LoVo (cell line): ENCODE measurements around the gene NELL2.

Experiments used
- DNase-seq: peaks from one replicate; pipeline ENCODE4 v3.0.0-alpha.2; 2016; ENCODE audit warnings: low spot score

NELL2 gene

DNA sequence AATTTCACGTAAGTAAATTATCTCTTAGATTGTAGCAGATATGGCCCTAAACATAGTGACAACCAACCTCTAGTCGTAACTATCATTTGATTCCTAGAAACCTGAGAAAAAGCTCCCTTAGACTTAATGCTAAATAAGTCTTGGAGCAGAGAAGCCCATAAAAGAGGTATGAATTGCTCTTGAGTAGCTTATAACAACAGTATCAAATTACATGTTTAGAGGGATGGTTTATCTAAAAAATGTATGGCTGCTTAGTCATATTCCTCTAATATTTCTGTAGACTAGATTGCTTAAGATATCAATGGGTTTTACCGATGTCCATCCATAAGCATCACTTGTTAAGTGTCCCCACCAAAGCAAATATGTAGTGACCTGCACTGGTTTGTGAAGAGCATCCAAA is 259.7 kb downstream of the NELL2 start:
- DNase-seq: no peak

DNA sequence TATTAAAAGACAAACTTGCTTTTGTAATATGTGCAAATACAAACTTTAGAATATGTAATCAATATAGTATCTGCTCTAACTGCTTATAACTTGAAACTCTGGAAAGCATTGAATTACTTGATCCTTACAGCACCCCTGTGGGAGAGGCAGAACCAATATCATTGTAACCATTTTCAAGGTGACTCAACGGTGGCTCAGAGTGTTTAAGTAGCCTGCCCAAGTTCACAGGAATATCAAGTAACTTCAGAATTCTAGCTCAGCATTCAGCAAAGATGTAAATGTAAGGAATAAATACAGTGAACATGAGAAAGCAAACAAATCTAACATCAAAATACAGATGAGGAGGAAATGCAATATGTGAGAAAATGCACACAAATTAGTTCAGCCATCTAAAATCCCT is 264.6 kb downstream of the NELL2 start:
- DNase-seq: no peak

DNA sequence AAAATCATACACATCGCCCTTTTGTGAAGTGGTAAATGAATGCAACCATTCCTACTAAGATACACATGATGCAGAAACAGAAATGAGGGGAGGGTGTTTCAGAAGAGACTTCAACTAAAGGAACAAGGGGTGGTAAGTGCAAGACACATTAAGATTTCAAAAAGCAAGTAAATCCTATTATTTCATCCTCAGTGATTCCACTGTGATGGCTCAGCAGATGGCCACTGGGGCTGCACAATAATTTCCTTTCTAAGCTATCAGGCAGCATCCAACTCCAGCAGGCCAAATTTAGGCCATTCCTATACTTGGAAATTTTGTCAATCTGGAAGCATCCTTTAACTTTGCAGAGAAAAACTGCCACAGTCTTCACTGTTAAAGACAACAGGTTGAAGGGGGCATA is 272.4 kb downstream of the NELL2 start:
- DNase-seq: no peak

DNA sequence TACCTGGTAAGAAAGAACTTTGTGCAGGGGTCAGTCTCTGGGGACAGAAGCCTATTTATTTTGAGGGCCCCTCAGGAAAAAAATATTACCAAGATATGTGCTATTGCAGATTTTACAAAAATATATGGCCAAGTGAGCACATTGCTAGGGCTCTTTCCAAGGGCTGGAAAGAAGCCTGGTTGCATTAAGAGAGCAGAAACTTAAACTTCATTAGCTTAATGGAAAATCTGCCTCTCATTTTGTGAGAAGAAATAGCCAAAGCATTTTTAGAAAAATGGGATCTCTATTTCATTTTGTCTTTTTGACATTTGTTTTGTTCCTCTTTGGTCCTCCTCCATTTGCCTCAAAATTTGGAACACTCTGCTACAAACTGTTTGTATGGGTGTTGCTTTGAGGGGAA is 283.5 kb downstream of the NELL2 start:
- DNase-seq: no peak

DNA sequence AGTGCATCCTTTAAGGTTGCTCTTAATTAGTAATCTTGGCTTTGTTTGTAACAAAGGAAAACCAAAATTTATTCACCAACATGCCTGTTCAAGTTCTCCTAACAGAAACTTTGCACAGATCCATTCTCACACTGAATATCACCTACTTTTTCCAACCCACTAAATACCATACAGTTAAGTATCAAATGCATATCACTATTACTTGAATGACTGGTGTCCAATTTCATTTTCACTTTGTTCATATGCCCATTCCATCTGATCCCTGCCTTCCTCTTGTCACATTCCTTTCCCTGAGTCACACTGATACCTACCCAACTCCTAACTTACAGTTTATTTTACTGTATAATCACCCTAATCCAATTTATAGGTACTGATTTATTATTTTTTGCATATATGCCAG is 286.4 kb downstream of the NELL2 start:
- DNase-seq: no peak

DNA sequence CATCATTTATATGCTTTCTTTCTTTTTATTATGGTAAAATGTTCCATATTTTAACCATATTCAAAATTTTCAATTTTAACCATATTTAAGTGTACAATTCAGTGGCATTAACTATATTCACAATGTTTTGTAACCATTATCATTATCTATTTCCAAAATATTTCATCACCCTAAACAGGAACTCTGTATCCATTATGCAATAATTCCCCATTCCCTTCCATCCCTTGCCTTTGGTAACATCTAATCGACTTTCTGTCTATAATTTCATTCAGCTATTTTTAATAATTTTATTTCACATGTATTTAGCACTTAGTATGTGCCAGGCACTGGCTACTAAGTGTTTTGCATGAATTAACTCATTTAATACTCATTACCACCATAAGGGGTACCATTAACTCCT is 287.5 kb downstream of the NELL2 start:
- DNase-seq: no peak

DNA sequence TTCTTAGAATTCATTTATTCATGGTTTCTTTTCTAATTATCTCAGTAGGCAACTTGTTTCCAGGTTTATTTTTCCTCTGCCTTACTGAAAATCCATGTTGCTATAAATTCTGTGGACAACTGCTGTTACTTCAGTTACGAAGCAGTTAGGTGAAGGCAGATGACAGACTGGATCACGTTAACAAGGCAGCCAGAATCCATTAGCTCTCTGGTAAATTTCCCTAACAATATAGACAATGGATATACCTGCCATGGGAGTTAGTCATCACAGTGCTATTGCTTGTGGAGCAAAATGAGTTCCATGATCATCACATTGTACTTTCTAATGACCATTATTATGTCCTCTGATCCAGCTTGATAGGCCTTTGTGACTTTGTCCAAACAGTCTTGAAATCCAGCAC is 291.5 kb downstream of the NELL2 start:
- DNase-seq: no peak

DNA sequence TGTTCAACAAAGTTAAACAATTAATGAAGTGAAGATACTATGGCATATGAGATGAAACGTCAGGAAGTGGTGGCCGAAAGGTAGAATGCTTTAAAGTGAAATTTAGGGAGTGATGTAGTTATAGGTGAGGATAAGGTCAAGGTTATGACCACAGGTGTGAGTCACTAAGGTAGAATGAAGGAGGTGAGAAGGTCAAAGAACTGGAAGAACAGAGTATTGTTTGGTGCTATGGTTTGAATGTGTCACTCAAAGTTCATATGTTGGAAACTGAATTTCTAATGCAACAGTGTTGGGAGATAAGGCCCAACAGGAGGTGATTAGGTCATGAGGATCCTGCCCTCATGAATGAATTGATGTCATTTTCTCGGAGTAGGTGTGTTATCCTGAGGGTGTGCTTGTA is 293.6 kb downstream of the NELL2 start:
- DNase-seq: no peak

DNA sequence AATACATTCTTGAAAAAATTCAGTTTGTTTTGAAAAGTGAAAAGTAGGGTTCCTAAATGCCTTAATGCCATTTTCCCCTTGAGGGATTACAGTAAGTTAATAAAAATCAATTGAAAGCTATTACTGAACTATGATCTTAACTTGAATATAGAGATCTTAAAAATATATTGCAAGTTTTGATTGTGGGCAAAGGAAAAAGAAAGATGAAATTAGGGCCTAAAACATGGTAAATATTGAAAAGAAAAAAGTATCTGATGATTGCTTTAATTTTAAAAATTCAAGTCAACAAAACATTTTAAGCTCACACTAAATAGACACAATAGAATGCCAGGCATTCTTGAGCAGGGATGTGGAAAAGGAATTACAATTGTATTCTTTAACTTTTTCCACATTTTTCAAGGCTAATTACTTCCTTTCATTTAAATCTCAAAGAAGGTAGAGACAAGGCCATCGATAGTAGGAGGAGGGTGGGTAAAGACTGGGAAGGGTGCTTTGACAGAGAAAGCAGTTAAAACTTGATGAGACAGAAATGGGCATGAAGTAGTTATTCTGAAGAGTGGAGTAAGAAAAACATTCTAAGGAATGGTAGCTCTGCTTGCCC is 294.4 kb downstream of the NELL2 start:
- no peak for DNase-seq

DNA sequence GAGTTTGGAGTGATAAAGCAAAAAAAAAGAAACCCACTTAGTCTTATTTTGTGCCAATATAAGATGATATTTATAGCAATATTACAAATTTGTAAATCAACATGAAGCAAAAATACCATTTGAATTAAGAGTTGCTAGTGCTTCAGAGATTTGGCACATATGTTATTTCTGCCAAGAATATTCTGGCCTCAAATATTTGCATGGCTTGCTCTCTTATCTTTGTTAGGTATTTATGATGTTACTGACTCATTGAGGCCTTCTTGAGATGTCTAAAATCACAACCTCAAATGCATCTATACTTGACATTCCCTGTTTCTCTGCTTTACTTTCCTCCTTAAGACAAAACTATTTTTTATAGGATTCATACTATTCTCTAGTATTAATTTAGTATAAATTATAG is 301.5 kb downstream of the NELL2 start:
- DNase-seq: no peak

DNA sequence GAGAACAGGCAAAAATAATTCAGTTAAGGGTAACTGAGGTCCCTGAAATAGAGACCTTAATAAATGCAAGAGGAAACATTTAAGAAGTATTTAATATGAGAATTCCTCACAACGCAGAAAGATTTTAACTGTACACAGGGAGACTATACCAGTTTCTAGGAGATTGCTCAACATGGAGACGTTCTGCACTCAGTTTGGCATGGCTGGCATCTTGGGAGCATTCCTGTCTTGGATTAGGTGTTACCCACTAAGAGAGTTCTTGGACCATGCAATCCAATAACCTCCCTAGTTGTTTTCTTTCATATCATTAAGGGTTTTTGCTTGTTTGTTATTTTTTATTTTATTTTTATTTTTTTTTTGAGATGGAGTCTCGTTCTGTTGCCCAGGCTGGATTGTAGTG is 302.4 kb downstream of the NELL2 start:
- DNase-seq: no peak

DNA sequence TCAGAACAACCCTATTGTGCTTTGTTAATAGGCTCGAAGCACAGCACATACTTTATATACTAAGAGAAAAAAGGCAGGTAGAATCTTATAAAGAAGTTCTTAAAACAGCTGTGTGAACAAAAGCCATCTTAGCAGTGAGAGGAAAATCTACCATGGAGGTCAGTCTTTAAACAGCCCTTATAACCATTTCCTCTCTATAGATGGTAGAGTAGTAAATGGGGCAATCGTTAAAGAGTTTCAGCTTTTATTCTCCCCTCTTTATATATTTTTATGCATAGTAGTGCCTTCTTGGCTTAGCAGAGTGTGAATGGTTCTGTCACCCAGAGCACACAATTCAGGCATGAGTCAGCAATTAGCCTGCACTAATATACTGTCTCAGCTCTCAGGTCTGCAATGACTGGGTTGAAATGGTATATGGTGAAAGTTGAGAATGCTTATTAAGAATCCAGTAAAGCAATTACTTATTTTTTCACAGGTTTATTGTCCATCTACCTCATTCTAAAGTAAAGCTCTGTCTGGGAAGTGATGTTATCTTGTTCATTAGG is 305.0 kb downstream of the NELL2 start:
- DNase-seq: no peak

DNA sequence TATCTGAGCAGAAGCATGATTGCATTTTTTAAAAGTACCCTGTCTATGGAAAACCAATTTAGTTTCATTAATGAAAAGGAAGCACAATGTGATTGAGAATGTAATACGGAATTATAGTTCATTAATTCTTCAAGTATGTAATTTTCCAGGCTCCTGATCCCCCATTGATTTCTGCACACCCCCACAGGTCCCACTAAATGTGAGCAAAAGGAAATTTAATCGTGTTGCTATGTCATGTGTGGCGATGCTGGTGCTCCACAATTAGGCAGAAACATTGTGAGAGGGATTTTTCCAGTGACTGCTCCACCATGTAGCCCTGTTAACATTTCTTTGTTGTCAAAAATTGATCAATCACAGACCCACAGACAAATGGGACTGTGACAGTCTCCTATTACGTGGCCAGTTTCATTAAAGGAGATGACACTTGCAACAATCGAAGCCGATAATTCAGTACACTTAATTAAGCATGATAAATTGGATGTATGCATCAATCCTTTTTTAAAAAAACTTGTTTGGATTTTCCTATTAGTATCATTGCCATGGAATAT is 306.0 kb downstream of the NELL2 start:
- DNase-seq: no peak

DNA sequence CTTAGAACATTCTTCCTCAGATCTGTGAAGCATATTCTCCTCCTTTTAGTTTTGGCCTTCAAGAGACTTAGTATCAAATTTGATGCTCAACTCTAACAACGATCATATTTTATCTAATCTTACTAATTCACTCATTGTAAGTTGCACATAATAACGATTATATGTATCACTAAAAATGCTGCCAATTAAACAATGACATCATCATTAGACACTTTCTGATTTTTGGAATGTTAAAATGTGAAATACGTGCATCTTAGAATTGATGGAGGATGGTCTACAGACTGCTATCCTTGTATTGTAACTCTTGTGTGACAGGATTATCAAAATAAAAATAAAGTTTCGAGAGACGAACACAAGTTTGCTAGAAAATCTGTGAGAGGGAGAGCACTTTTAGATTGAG is 311.0 kb downstream of the NELL2 start:
- DNase-seq: no peak

DNA sequence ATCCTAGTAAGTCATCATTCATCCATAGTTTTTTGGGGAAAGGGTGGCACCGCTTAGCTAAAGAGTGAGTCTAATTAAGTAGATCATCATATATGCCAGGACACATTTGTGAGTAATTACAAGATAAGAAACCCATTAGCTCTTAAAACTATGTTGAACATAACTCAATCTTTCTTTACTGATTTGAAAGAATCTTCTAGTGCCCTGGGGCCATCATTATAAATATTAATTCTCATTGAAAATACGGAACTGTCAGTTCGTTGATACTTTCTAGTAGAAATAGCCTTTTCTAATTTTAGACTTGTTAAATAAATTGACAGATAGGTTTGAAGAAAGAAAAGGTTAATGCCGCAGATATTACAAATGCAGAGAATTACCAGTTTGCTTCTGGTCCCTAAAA is 312.6 kb downstream of the NELL2 start:
- DNase-seq: no peak

DNA sequence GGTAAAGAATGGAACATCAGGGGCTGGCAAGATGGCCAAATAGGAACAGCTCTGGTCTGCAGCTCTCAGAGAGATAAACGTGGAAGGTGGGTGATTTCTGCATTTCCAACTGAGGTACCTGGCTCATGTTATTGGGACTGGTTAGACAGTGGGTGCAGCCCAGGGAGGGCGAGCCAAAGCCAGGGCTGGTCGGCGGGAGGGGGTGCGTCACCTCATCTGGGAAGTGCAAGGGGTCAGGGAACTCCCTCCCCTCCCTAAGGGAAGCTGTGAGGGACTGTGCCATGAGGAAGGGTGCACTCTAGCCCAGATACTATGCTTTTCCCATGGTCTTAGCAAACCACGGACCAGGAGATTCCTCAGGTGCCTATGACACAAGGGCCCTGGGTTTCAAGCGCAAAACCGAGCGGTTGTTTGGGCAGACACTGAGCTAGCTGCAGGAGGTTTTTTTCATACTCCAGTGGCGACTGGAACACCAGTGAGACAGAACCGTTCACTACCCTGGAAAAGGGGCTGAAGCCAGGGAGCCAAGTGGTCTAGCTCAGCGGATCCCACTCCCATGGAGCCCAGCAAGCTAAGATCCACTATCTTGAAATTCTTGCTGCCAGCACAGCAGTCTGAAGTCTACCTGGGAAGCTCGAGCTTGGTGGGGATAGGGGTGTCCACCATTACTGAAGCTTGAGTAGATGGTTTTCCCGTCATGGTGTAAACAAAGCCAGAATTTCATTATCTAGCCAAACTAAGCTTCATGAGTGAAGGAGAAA is 317.6 kb downstream of the NELL2 start:
- DNase-seq: no peak

DNA sequence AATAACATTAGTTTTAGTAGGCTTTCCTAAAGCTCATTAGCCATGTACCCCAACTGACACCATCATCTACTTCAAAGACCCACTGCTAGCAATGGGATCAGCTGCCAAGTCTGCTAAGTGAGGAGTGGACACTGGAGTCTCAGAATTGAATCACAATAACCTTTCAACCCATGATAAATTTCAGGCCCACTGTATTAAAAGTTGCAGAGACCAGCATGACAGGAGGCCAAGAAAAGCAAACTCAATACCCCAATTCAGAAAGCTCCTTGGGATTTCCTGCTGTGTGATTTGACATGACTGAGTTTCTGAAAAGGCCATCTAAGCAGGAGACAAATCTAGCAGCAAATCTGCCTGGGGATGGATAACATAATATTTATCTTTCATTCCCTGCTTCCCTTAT is 320.7 kb downstream of the NELL2 start:
- no peak for DNase-seq

DNA sequence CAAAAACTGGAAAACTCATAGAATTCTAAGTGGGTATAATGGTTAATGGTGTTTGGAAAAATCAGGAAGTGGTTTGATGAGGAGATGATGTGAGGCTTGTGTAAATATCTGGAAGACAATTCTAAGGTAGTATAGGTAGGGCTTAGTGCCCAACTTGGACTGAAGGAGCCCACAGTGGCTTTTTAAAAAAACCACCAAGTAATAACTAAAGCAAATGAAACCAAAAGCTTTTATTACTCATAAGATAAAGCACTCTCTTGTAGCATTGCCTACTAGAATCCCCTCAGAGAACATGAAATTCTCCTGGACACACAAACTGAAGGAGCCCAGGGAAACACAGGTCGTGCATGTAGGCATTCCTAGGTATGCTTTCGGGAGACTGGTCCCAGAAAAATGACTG is 324.5 kb downstream of the NELL2 start:
- DNase-seq: no peak

DNA sequence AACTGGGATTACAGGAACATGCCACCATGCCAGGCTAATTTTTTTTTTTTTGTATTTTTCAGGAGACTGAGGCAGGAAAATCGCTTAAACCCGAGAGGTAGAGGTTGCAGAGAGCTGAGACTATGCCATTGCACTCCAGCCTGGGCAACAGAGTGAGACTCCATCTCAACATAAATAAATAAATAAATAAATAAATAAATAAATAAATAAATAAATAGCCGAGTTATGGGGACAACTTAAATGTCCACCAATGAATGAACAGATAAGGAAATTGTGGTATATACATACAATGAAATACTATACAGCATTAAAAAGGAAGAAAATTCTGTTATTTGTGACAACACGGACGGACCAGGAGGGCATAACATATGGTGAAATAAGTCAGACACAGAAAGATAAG is 325.7 kb downstream of the NELL2 start:
- DNase-seq: no peak

DNA sequence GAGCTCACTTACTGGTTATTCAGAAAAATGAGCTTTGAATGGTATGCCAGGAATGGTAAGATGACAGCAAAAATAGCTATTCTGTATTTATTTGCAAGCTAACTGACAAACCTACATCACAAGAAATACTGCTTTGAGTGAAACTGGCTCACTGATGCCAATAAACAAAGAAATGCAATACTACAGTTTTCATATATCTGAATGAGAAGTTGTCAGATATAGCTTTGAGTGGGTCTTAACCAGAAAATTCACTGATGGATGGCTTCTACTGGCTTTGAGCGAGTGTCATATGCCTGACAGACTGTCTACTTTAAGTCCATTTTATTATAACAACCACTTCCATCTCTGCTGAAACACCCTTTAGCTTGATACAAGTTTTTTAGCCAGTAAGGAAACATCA is 330.1 kb downstream of the NELL2 start:
- DNase-seq: no peak

DNA sequence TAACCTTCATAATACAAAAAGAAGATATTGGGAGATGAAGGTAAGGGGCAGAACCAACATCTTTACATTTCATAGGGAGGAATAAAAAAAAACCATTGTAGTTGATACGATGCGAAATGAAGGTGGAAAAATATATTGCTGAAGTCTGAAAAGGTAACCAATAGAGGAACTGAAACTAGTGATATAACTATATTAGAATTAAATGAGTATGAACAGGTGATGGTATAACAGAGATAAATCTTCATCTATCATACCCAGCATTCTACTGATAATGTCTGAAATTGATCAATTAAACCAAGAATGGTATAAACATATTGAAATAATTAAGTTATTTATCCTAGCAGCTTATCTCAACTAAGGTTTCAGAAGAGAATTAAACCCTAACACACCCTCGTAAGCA is 332.1 kb downstream of the NELL2 start:
- DNase-seq: no peak

DNA sequence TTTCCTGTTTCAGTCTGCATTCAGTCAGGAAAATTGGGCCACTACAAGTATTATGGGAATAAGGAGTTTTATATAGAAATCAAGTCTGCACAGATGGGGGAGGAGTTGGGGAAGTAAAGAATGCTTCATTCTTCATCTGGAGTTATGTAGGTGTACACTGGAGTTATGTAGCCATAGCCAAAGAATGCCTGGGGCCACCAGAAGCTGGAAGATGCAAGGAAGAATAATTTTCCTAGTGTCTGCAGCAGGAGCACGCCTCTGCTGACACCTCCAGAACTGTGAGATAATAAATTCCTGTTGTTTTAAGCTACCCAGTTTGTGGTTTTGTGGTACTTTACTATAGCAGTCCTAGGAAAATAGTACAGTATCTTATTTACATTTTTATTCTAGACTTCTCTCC is 333.4 kb downstream of the NELL2 start:
- DNase-seq: no peak

DNA sequence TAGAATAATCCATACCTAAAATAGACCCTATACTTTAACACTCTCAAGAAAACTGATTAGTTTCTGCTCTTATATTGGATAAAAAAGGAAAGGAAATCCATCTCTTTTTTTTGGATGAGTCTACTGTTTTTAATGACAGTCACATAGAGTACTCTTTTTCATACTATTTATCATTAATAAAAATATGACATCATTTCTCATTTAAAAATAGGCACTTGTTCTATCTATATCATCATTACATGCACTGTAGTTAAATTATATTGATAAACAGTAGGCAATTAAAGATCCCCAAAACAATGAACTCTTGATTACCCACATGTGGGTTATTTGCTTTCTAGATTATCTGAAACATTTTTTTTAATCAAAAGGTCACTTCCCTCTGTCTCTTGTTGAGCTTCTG is 338.8 kb downstream of the NELL2 start:
- no peak for DNase-seq

DNA sequence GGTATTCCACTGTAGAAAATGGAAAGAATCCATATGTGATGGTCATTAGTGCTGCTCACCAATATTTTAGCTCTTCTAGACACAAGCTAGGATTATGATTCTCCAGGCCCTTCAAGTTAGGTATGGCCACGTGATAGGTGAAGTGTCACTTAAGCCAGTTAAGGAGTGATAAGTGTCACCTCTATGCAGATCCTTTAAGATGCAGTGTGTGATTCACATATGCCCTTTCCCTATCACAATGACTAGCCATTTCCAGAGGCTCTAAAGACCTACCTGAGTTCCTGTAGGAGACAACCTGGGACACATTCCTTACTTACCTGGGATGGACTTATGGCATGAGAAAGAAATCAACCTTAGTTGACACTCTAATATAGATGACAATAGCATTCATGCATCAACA is 343.2 kb downstream of the NELL2 start:
- DNase-seq: no peak
